ENCODE measurements around the gene C1QTNF12.

Gene C1QTNF12

DNA sequence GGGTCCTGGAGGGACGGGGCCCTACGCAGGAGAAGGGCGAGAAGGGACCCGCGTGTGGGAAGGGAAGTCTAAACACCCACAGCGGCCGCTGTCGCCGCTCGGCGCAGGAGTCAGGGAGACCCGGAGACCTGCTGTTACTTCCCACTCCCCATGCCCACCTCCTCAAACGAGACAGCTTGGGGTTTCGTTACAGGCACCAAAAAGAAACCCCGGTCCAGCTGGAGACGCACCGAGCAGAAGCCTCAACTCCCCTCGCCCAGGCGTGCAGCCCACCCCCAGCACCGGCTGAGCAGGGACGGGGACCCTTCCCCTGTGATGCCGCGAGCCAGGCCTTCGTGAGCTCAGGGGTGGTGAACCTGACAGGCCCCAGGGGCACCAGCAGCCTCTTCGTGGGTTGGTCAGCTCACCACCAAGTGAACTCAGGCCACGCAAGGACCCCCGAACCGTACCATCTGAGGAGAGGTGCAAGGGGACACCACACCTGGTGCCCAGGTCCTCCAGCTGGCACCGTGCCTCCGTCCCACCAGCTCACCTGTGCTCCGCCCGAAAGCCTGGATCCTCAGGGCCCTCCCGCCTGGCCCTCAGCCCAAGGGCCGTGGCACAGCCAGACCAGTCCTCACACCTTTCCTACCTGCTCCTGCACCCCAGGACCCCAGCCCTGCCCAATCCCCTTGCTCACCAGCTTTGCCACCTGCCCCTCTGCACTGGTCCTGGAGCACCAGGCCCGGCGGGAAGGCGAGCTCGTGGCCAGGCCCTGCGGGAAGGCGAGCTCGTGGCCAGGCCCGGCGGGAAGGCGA, 19.8 kb downstream of the C1QTNF12 start:
- no peak for FAIRE-seq

GRCh38 chr1:1225913-1226312, 20.6 kb downstream of the C1QTNF12 start:
- FAIRE-seq = no peak

DNA sequence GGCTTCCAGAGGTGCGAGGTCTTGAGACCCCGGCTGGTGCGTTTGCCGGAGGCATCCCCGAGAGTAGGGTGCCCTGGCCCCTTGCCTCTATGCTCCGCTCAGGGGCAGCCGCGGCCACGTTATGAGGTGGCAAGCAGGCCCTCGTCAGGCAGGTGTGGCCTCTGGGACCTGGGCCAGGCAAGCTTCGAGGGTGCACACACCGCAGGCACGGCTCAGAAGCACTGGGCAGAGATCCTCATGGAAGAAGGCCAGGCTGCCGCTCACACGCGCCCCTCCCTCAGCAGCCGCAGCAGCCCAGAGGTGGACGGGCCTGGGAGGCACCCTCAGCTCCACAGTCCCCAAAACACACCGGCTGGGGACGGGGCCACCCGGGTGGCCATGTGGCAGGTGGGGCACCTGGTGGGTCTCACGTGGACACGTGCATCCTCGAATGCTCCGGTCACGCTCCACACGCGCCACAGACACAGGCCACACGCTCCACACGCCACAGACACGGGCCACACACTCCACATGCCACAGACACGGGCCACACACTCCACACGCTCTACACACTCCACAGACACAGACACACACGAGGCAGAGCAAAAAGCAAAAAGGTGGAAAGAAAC, 21.2 kb downstream of the C1QTNF12 start:
- no peak for FAIRE-seq

GRCh38 chr1:1223891-1224290, 22.6 kb downstream of the C1QTNF12 start:
- no peak for FAIRE-seq

DNA sequence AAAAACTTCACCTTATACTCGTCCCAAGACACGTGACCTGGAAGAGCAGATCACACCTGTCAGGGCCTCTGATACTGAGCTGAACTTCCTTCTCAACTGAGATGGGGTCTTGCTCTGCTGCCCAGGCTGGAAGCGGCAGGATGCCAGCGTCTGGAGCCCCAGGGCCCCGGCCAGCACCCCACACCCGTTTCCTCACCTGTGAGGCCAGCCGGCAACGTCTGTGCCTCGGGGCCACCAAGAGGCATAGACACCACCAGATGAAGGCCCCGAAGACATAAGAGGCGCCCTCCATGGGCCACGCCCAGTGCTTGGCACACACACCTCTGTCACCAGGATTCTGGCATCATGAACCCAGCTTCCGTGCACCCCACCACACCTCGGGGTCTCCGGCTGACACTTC, 23.2 kb downstream of the C1QTNF12 start:
- FAIRE-seq = no peak

GRCh38 chr1:1222575-1223225, 23.8 kb downstream of the C1QTNF12 start:
- no peak for FAIRE-seq

DNA sequence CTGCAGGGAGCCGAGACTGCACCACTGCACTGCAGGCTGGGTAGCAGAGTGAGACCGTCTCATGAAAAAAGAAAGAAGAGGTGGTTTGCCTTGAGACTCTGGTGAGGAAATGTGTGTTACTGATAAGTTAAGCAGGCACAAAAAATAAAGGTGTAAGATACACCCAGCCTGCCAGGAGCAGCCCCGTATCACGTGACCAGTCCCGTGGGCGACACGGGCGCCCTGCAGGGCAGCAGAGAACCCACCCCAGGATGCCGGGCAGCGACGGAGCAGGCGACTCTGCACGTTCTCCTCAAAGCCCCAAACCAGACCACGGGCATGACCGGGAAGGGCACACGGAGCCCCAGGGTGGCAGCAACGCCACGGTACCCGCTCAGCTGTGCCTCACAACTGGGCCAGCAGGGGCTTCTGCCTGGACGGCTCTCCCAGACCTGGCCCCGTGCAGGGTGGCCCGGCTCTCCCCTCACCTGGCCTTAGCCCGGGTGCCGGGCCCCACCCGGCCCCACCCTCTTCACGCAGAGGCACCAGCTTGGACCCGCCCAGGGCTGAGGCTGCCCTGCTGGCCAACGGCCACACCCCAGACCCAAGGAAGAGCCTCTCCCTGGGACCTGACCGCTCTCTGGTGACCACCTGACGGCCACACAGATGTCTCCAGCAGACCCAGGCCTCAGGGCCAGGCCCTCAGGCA, 24.5 kb downstream of the C1QTNF12 start:
- FAIRE-seq = no peak

DNA sequence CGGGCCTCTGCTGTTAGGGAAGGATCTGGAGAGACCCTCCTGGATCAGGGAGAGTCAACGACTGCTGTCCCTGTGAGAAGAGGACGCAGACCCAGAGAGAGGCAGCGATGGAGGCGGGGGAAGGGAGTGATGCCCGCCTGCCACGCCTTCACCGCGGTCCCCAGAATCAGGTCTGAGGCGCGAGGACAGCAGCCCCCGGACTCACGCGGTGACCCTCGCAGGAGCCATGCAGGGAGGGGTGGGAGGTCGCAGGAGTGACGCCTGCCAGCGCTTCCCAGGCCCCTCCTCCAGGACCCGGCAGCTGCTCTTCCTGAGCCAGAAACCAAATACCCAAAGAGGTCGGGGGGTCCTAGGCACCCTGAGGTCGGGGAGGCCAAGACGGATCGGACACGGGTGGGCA, 26.3 kb downstream of the C1QTNF12 start:
- FAIRE-seq = no peak

GRCh38 chr1:1219341-1219740, 27.2 kb downstream of the C1QTNF12 start:
- FAIRE-seq = no peak

DNA sequence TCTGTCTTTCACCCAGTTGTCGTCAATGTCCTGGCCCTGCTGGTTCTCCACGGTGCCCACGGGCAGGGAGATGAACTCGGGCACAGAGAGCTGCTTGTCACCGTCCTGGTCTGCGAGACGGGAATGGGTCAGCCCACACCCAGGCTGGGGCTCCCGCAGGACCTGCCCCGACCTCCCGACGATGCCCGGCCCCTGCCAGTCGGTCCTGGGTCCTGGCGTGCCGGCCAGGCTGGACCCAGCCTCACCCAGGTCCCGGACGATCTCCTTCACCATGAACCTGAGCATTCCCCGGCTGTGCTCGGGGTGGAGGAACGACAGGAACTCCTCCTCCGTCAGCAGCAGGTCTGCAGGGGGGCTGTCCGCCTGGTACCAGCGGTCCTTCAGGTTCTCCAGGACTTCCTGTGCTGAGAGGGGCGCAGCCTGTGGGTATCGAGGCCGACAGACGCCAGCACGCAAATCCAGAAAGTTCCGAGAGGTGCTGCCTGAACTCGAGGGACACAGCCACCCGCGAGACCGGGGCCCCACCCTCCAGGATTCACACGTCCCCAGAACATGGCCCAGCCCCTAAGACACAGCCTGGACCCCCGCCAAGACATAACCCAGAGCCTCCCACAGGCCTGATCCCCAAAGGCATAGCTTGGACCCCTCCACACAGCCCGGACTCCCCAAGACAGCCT, 27.9 kb downstream of the C1QTNF12 start:
- FAIRE-seq = no peak

DNA sequence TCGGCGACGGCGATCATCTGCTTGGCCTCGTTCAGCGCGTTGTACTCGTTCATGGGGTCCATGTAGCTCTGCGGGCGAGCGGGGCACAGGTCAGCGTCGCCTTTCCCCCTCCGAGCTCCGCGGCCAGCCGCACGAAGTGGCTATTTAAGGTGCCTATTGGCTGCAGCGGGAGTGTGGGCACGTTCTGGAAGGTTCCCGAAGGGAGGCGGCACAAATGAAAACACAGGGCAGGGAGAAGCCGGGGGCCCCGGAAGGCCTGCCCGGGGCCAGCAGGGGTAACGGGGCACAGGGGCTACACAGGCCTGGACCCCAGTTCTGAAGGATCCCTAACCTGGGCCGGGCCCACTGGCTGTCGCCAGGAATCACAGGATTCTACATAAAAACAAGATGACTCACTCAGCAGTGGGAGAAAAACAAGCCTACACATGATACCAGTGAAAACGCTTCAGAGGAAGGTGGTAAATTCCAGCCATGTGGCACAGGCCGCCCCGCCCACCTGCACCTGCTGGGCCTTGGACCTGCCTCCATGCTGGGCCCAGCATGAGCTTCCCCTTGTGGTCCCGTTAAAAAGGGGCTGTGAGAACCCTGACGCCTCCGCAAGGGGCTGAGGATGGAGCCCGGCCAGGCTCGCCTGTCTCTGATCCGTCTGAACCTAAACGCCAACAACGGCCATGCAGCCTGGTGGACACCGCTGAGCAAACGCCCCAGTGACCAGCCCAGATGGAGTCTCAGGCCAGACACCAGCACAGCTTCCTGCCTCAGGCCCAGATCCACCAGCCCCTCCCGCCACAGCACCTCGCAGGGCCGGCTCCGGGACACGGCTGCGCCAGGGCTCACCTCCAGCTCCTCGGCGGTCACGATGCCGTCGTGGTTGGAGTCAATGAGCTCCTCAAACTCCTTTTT, 28.6 kb downstream of the C1QTNF12 start:
- FAIRE-seq = no peak

DNA sequence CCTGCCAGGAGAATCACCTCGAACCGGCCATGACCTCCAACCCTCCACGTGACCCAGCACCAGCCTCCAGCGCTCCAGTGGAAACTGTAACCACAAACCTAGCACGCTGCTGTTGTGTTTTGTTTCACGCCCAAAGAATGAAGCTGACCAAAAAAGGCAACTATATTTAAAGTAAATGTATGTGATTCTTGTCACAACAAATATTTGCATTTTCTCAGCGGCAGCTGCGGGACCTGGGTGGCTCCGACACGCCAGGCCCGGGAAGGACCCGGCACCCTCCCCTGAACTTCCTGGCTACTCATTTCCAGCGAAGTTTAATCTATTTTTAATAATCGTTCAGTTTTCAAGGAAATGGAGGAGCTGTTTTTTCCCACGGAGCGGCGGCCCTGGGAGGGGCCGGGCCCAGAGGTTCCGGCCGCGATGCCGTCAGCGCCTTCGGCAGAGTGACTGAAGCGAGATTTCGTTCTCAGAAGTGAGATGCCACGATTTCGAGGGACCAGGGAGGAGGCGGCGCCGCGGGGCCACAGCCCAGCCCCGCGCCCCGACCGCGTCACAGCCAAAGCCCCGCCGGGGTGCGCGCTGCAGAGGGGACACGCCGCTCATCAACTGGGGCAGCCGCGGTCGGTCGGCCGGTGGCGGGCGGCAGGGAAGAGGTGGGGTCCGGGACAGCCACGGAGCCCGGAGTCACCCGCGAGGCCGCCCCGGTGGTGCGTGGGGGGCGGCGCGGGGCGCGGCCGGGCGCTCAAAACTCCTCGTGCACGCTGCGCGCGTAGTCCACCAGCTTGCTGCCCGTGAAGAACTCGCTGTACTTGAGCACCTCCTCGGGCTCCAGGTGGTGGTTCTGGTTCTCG, 29.5 kb downstream of the C1QTNF12 start:
- no peak for FAIRE-seq

DNA sequence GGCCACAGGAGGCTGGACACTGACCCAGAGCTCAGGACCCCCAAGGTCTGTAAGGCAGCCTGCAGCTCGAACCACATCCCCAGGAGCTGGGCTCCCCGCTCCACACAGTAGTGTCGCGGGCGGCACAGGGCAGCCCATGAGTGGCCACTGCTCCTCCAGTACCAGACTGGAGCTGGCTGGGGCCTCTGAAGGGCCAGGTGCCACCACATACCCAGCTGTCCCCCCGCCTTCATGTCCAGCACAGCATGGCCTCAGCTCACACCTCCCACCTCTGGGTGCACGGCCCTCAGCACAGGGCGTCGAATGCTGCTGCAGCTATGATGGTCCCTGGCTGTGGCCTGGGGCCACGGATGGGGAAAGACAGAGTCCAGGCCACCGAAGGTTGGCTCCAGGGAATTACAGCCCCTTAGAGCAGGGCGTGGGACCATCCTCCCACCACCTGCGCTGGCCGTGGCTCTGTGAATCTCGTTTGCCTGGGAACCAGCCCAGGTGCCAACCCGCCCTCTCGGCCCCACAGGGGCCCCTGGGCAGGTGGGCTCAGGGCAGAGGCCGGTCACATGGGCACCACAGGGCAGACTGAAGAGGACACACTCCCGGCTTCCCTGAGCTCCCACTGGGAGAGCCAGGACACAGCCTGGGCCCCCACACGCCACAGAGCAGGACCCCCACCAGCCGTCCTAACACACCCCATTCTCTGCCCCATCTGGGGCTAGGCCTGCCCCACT, 30.5 kb downstream of the C1QTNF12 start:
- FAIRE-seq = no peak

GRCh38 chr1:1215080-1215676, 31.3 kb downstream of the C1QTNF12 start:
- no peak for FAIRE-seq

- no peak for FAIRE-seq
These were observed 32.9 kb downstream of the C1QTNF12 start, which contains the start of gene TNFRSF4 for GRCh38 chr1:1213345-1214265. Gene TNFRSF4 (minus strand): TSS chr1:1214153. CDS start chr1:1214127, 26 bp downstream.

- FAIRE-seq = no peak
These were observed 33.7 kb downstream of the C1QTNF12 start for GRCh38 chr1:1212780-1213344.

DNA sequence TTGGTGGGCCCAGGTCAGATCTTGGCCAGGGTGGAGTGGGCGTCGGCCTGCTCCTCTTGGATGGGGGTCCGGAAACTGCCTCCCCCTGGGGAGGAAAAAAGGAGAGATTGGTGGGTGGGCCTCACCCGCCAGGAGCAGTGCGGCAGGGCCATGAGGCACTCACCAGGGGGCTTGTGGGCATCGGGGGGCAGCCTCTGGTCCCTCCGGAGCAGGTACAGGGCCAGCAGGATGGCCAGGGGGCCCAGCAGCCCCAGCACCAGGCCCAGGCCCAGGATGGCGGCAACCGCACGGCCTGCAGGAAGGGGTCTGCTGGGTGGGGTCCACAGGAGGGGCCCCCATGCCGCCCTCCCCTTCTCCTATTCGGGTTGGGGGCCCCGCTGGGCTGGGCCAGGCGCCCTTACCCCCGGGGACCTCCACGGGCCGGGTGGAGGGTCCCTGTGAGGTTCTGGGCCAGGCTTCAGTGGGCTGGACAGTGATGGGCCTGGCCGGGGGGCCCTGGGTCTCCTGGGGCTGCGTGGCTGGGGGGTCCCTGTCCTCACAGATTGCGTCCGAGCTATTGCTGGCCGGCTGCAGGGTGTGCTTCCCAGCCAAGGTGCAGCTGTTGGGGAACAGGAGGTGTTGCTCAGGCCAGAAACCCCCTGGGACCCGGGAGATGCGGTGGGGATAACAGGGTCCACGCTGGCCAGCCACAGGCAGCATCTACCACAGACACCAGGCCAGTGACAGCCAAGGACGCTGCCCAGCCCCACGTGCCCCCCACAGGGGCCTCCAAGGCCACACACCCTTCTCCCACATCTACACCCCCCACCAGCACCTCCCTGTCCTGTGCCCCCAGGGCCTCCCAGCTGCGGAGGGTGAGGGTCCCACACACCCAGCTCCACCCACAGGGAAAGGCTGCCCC, 34.7 kb downstream of the C1QTNF12 start:
- no peak for FAIRE-seq

Data from G401.6 (cell line).